Coronary artery (tissue), 2 donors: ENCODE measurements around the gene MINK1.

ENCODE experiments used
- DNase-seq: peaks from one replicate; pipeline ENCODE4 v3.0.0-alpha.2; 2017; ENCODE audit warnings: low spot score
- H3K27ac ChIP-seq, 2 donors: fragments of 200-600 bp; sonication (generic); one replicate each; pipeline ENCODE4 v1.5.1; 2016 to 2019
- H3K4me3 ChIP-seq: fragments of 200-600 bp; sonication (generic); 2 replicates; pipeline ENCODE4 v1.5.1; 2016; ENCODE audit warnings: mild to moderate bottlenecking, moderate library complexity
- CTCF ChIP-seq: fragments of 200-600 bp; sonication (generic); IDR thresholded peaks from one replicate; pipeline ENCODE4 v1.5.1; 2019; ENCODE audit warnings: antibody characterized with exemption

Gene MINK1

GRCh38 chr17:4879601-4880000 is 46.5 kb downstream of the MINK1 start:
- Histone ChIP-seq H3K27ac (no peak overlapping the region), H3K4me3 (no peak overlapping the region)
- no peak for TF ChIP-seq CTCF
- DNase-seq, result no peak

- no peak for TF ChIP-seq CTCF
- no peak overlapping the region for H3K27ac ChIP-seq
- no peak for DNase-seq
- no peak overlapping the region for H3K4me3 ChIP-seq
These were observed 47.7 kb downstream of the MINK1 start for GRCh38 chr17:4880857-4881256.

- no peak overlapping the region for H3K27ac ChIP-seq
- H3K4me3 ChIP-seq, result no peak overlapping the region
- no peak for DNase-seq
- peak; percentile 29 for TF ChIP-seq CTCF
These were observed 48.8 kb downstream of the MINK1 start for GRCh38 chr17:4881761-4882555.

GRCh38 chr17:4884489-4884888 is 51.3 kb downstream of the MINK1 start:
- TF ChIP-seq CTCF, result no peak
- DNase-seq, result no peak
- Histone ChIP-seq H3K4me3 (no peak overlapping the region), H3K27ac (no peak overlapping the region)

- Histone ChIP-seq H3K27ac (no peak overlapping the region), H3K4me3 (no peak overlapping the region)
- no peak for DNase-seq
- no peak for TF ChIP-seq CTCF
These were observed 53.7 kb downstream of the MINK1 start for GRCh38 chr17:4886830-4887229.

- Histone ChIP-seq H3K4me3 (no peak overlapping the region), H3K27ac (no peak overlapping the region)
- no peak for TF ChIP-seq CTCF
- DNase-seq, result no peak
These were observed 54.4 kb downstream of the MINK1 start for GRCh38 chr17:4887581-4887980.
